SKM-1 treated with dmso at 0.1 percent for 144 hours (cell line): Measurements from ENCODE around the gene THSD7A.
"Not testable (repeated sequence)": the region's sequence is repeated elsewhere in the genome, so short reads cannot be mapped to it uniquely, and the experiment has no call there.

ENCODE experiments used
- DNase-seq: peaks from one replicate; lab custom pipeline; 2025; ENCODE audit not compliant: unreplicated experiment; lab: John Stamatoyannopoulos, UW

THSD7A gene

GRCh38 chr7:11469028-11469745 lies 362.8 kb downstream of the THSD7A start:
- DNase-seq: no peak

GRCh38 chr7:11466517-11467105 lies 365.4 kb downstream of the THSD7A start:
- DNase-seq: no peak

GRCh38 chr7:11464624-11465023 lies 367.4 kb downstream of the THSD7A start:
- DNase-seq: no peak

- no peak for DNase-seq
Observed at GRCh38 chr7:11461946-11462345, 370.1 kb downstream of the THSD7A start.

GRCh38 chr7:11458736-11459483 lies 373.1 kb downstream of the THSD7A start:
- no peak for DNase-seq

- no peak for DNase-seq
Observed at GRCh38 chr7:11457419-11457818, 374.6 kb downstream of the THSD7A start.

GRCh38 chr7:11456574-11456973 lies 375.4 kb downstream of the THSD7A start:
- no peak for DNase-seq

- DNase-seq: no peak
Observed at GRCh38 chr7:11452476-11452875, 379.5 kb downstream of the THSD7A start.

GRCh38 chr7:11450281-11450680 lies 381.7 kb downstream of the THSD7A start:
- DNase-seq: no peak

- no peak for DNase-seq
Observed at GRCh38 chr7:11449316-11449715, 382.7 kb downstream of the THSD7A start.

- DNase-seq: no peak
Observed at GRCh38 chr7:11448323-11448722, 383.7 kb downstream of the THSD7A start.

GRCh38 chr7:11447106-11447505 lies 384.9 kb downstream of the THSD7A start:
- DNase-seq: no peak

GRCh38 chr7:11443934-11444333 lies 388.1 kb downstream of the THSD7A start:
- not testable (repeated sequence) for DNase-seq

- DNase-seq: no peak
Observed at GRCh38 chr7:11437994-11438393, 394.0 kb downstream of the THSD7A start.

GRCh38 chr7:11436773-11437524 lies 395.0 kb downstream of the THSD7A start:
- DNase-seq: no peak

GRCh38 chr7:11436316-11436715 lies 395.7 kb downstream of the THSD7A start:
- no peak for DNase-seq

- DNase-seq: no peak
Observed at GRCh38 chr7:11434366-11434765, 397.6 kb downstream of the THSD7A start.

- DNase-seq: no peak
Observed at GRCh38 chr7:11430841-11431240, 401.2 kb downstream of the THSD7A start.

- peak; percentile 51 for DNase-seq
Observed at GRCh38 chr7:11430112-11430511, 401.9 kb downstream of the THSD7A start.

- no peak for DNase-seq
Observed at GRCh38 chr7:11428877-11429581, 403.0 kb downstream of the THSD7A start.
